ENCODE data around the gene BAD.
A peak's percentile ranks its signal among the peaks of the same experiment; 100 is the strongest.
"Not testable (repeated sequence)": the region's sequence is repeated elsewhere in the genome, so short reads cannot be mapped to it uniquely, and the experiment has no call there.

BAD gene

GRCh38 chr11:64284048-64284961, at the start of gene BAD:
Gene BAD (minus strand): TSS chr11:64284665. CDS start chr11:64284368, 297 bp downstream.
- peak; percentile 86 for DNase-seq (ENCODE audit: low read depth)

- no peak for DNase-seq (ENCODE audit: low read depth)
Measured at GRCh38 chr11:64333556-64333955, 49.1 kb upstream of the BAD start.

- DNase-seq (ENCODE audit: low read depth), result peak; percentile 45
Measured at GRCh38 chr11:64331569-64332371, 47.3 kb upstream of the BAD start.

GRCh38 chr11:64330888-64331287, 46.4 kb upstream of the BAD start:
- DNase-seq (ENCODE audit: low read depth), result no peak

- no peak for DNase-seq (ENCODE audit: low read depth)
Measured at GRCh38 chr11:64327993-64328392, 43.5 kb upstream of the BAD start.

- no peak for DNase-seq (ENCODE audit: low read depth)
Measured at GRCh38 chr11:64327375-64327774, 42.9 kb upstream of the BAD start.

- no peak for DNase-seq (ENCODE audit: low read depth)
Measured at GRCh38 chr11:64324692-64325469, 40.4 kb upstream of the BAD start.

- DNase-seq (ENCODE audit: low read depth), result not testable (repeated sequence)
Measured at GRCh38 chr11:64323984-64324383, 39.5 kb upstream of the BAD start.

GRCh38 chr11:64323373-64323772, 38.9 kb upstream of the BAD start:
- DNase-seq (ENCODE audit: low read depth), result no peak

GRCh38 chr11:64322925-64323260, 38.4 kb upstream of the BAD start:
- no peak for DNase-seq (ENCODE audit: low read depth)

GRCh38 chr11:64321533-64321932, 37.1 kb upstream of the BAD start:
- no peak for DNase-seq (ENCODE audit: low read depth)

- no peak for DNase-seq (ENCODE audit: low read depth)
Measured at GRCh38 chr11:64321026-64321425, 36.6 kb upstream of the BAD start.

- no peak for DNase-seq (ENCODE audit: low read depth)
Measured at GRCh38 chr11:64320556-64320955, 36.1 kb upstream of the BAD start.

- no peak for DNase-seq (ENCODE audit: low read depth)
Measured at GRCh38 chr11:64318766-64319761, 34.6 kb upstream of the BAD start.

GRCh38 chr11:64317961-64318765, 33.7 kb upstream of the BAD start, which contains the start of gene PRDX5:
Gene PRDX5 (plus strand): TSS chr11:64318121. CDS start chr11:64318216, 95 bp downstream.
- DNase-seq (ENCODE audit: low read depth), result peak; percentile 86

- DNase-seq (ENCODE audit: low read depth), result peak; percentile 88
Measured at GRCh38 chr11:64317325-64317960, 33.0 kb upstream of the BAD start, which contains the start of gene TRMT112. Gene TRMT112 (minus strand): TSS chr11:64317559. CDS start chr11:64317526, 33 bp downstream.

GRCh38 chr11:64316672-64317324, 32.3 kb upstream of the BAD start:
- DNase-seq (ENCODE audit: low read depth), result no peak

GRCh38 chr11:64315667-64316526, 31.4 kb upstream of the BAD start:
- DNase-seq (ENCODE audit: low read depth), result not testable (repeated sequence)
